GM19099 (cell line): ENCODE measurements around the gene CNTN4.

Source experiments
- POLR2A ChIP-seq: IDR thresholded peaks from 3 replicates; pipeline ENCODE4 v1.6.1; 2011; ENCODE audit warnings: low read depth; ENCODE audit not compliant: insufficient read length; ENCODE audit errors: extremely low read depth

The CNTN4 gene

GRCh38 chr3:2390926-2391532 lies 292.4 kb downstream of the CNTN4 start:
- TF ChIP-seq POLR2A, result no peak

DNA sequence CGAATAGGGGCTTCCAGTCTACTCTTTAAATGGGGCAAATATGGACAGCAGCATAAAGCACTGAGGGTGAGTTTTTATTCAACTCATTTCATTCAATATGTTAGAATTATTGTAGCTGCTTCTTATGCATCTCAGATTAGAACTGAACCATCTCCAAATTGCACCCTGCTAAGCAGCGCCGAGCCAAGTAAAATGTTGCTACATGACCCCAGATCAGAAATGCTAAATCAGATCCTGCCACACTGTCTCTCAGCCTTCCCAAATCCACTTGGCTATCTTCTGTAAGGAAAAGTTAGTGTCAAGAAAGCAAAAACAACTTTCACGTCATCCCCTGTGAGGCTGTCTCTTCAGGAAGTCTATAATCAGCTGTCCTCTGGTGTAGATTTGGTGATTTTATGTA lies 293.2 kb downstream of the CNTN4 start:
- TF ChIP-seq POLR2A, result no peak

- TF ChIP-seq POLR2A, result no peak
These were observed 294.3 kb downstream of the CNTN4 start for GRCh38 chr3:2392981-2393380.

DNA sequence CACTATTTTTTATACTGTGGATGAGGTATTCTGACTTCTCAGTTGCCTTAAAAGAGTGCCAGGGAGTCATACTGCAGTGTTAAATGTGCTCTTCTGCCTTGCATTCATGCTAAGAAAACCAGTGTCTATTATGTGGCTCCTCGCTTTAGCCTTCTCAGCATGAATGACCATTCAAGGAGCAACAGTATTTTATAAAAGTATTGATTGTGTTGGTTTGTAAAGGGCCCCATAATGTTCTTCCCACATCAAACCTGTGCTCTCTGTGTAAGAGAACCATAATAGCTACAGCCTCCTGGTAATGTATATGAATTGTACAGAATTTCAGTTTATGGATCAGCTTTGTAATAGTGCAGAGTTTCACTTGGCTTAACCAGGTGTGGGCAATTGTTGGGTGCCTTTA lies 316.4 kb downstream of the CNTN4 start:
- TF ChIP-seq POLR2A, result no peak

- no peak for TF ChIP-seq POLR2A
These were observed 322.3 kb downstream of the CNTN4 start for GRCh38 chr3:2420919-2421318.

GRCh38 chr3:2423143-2423542 lies 324.5 kb downstream of the CNTN4 start:
- TF ChIP-seq POLR2A, result no peak

DNA sequence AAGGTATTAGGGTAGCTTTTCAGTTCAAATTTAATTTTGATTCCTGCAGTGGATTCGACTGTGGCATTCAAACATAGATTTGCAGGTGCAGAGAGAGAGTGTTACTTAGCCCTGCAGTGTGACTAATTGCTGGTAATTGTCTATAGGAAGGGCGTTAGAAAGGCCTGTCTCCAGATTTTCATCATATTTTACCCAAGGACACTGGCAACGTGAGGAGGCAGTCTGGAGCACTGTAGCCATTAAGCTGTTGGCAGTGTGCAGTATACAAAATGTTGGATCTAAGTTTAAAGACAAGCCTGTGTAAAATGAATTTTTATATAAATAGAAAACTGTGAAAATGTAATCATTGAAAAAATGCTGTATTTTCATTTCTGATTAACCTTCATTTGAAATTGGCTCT lies 342.9 kb downstream of the CNTN4 start:
- TF ChIP-seq POLR2A, result no peak

GRCh38 chr3:2446146-2446545 lies 347.5 kb downstream of the CNTN4 start:
- TF ChIP-seq POLR2A, result no peak

GRCh38 chr3:2452249-2452648 lies 353.6 kb downstream of the CNTN4 start:
- no peak for TF ChIP-seq POLR2A

DNA sequence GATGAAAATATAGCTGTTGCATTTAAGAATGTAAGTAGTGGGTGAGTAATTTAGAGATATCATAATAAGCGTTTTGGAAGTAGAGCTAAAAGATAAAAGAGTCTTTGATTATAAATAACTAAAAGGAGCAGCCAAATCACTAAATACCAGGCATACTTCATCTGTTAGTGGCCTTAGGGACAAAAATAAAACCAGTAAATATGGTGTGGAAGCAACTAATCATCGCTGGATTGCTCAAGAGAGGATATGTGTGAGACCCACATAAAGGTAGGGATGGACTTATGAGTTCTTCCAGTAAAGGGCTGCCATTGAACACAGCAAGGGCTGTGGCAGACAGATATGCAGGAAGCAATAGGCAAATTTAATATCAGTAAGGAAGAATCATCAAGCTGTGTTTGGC lies 356.2 kb downstream of the CNTN4 start:
- TF ChIP-seq POLR2A, result no peak

GRCh38 chr3:2456788-2457187 lies 358.1 kb downstream of the CNTN4 start:
- TF ChIP-seq POLR2A, result no peak

DNA sequence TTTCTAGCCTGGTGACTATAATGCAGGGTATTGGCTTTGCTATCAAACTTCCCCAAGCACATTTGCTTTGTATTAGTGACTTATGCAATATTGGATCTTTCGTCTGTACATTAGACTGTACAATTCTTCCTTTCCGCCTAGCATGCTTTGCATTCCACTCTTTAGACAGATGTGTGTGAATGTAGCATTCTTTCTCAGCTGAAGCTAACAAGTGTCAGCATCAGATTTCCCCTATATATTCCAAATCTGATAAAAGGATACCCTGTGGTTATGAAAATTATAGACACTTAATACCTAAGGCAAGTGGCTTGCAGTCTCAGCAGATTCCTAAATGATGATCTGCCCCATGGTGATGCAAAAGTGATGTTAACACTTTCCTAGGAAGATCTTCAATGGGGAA lies 360.1 kb downstream of the CNTN4 start:
- TF ChIP-seq POLR2A, result no peak

DNA sequence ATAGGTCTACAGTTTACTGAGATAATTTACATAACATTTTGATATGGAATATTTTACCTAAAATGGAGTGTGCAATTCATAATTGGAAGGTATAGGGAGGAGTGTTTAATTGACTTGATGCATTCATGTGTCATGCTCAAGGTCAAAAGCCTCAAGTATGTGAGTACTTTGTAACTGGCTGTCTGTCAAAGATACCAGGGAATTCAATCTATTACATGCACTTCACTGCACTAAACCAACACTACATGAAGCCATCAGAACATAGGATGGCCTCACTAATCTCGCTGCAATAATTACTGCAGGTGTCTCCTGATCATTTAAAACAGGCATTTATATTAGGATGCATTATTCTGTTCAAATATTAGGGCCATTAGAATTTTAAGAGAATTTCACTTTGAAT lies 367.2 kb downstream of the CNTN4 start:
- no peak for TF ChIP-seq POLR2A

DNA sequence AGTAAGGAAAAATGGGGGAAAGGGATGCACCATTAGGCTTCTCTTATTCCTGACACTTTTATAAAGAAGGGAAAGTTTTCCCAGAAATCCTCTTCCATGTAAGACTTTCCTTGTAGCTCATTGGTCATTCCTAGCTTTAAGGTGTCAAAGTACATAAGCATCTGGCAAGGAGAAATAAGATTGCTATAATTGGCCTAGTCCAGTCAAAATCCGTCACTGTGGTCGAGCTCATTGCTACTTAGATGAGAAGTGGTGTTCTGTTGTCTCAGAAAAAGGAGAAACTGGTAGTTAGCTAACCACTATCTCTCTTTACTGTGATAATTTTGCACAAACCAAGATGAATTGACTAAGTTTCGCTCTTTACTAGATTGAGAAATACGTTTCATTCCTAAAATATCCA lies 370.1 kb downstream of the CNTN4 start:
- TF ChIP-seq POLR2A, result no peak

GRCh38 chr3:2476996-2477395 lies 378.3 kb downstream of the CNTN4 start:
- no peak for TF ChIP-seq POLR2A

DNA sequence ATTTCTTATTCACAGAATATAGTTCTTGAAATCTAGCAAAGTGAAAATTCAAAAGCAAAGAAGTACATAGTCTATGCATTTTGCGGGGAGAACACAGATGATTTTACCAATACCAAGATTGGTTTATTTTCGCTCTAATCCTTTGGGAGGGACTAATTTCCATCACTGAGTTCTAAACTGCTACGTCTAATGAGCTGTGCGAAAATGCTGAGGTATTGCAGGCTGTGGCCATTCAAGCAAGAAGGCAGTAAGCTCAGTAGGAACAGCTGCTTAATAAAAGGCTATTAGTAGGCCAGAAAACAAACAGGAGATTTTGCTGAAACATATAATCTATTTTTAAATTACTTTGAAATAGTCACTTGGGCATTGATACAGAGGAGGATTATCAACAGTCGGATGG lies 379.0 kb downstream of the CNTN4 start:
- no peak for TF ChIP-seq POLR2A

- no peak for TF ChIP-seq POLR2A
These were observed 385.7 kb downstream of the CNTN4 start for GRCh38 chr3:2484162-2485026.

- no peak for TF ChIP-seq POLR2A
These were observed 386.3 kb downstream of the CNTN4 start for GRCh38 chr3:2485027-2485375.

GRCh38 chr3:2495746-2496145 lies 397.1 kb downstream of the CNTN4 start:
- no peak for TF ChIP-seq POLR2A
